NT2/D1 (cell line): ENCODE measurements around the gene ZNF74.
"Not testable (repeated sequence)": the region's sequence is repeated elsewhere in the genome, so short reads cannot be mapped to it uniquely, and the experiment has no call there.

Experiments
- DNase-seq: peaks from one replicate; pipeline ENCODE4 v3.0.0-alpha.2; 2011; ENCODE audit warnings: low read depth, low spot score
- H3K27me3 ChIP-seq: 2 replicates; pipeline ENCODE4 v1.6.0; 2011; ENCODE audit warnings: mild to moderate bottlenecking; ENCODE audit not compliant: insufficient read length, insufficient read depth
- H3K36me3 ChIP-seq: 2 replicates; pipeline ENCODE4 v1.6.1; 2011; ENCODE audit warnings: mild to moderate bottlenecking, low read length, mixed read lengths; ENCODE audit not compliant: insufficient read depth, insufficient read length
- H3K4me1 ChIP-seq: 2 replicates; pipeline ENCODE4 v1.5.1; 2011; ENCODE audit not compliant: insufficient read depth, insufficient read length
- H3K4me3 ChIP-seq: 2 replicates; pipeline ENCODE4 v1.5.1; 2011; ENCODE audit warnings: low read depth; ENCODE audit not compliant: insufficient read length
- H3K9ac ChIP-seq: 2 replicates; pipeline ENCODE4 v1.6.0; 2011; ENCODE audit warnings: low read depth; ENCODE audit not compliant: insufficient read length
- H3K9me3 ChIP-seq: 2 replicates; pipeline ENCODE4 v1.5.1; 2011; ENCODE audit warnings: mild to moderate bottlenecking, low read length; ENCODE audit not compliant: insufficient read depth
- SUZ12 ChIP-seq: IDR thresholded peaks from 2 replicates; pipeline ENCODE4 v1.6.1; 2011; ENCODE audit not compliant: insufficient read length, insufficient read depth; ENCODE audit errors: extremely low read depth
- YY1 ChIP-seq: IDR thresholded peaks from 2 replicates; pipeline ENCODE4 v1.6.1; 2011; ENCODE audit not compliant: insufficient read length, insufficient read depth
- ZNF274 ChIP-seq: IDR thresholded peaks from 2 replicates; pipeline ENCODE4 v1.6.1; 2011; ENCODE audit warnings: mild to moderate bottlenecking, low read depth, low read length

The ZNF74 gene

GRCh38 chr22:20389288-20389687 is 4.7 kb upstream of the ZNF74 start:
- H3K4me3 ChIP-seq = no peak overlapping the region
- no peak for DNase-seq
- H3K9me3 ChIP-seq = peaks cover 9% of the 10 kb centered on the region; the same call in 1 of the 2 replicates
- no peaks in the 10 kb centered on the region for H3K4me1 ChIP-seq
- no peak for TF ChIP-seq ZNF274
- no peak for TF ChIP-seq SUZ12
- TF ChIP-seq YY1 = no peak
- no peaks in the 10 kb centered on the region for H3K27me3 ChIP-seq
- H3K36me3 ChIP-seq = no peaks in the 10 kb centered on the region
- no peak overlapping the region for H3K9ac ChIP-seq

DNA sequence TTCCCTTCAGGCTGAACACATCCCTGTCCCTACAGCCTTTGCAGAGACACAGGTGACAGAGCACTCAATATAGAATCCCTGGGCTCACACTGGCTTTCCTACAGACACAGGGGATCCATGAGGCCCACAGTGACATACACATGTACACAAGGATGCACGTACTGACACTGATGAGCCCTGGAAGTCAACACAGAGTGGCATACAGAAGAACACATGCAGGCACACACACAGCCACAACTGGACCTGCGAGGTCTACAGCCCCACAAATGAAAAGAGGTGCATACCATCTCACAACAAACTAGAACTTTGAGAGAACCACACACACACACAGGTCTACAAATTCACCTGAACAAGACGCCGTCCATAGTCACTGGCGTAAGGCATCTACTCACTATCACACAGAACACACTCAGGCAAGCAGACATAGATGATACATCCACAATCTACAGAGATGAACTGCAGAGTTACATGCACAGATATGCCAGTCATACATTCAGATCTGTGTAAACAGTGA is 3.5 kb upstream of the ZNF74 start:
- TF ChIP-seq ZNF274 (no peak), SUZ12 (no peak), YY1 (no peak)
- H3K27me3 ChIP-seq = no peaks in the 10 kb centered on the region
- DNase-seq = no peak
- peaks cover 9% of the 10 kb centered on the region; the same call in 1 of the 2 replicates for H3K9me3 ChIP-seq
- no peak overlapping the region for H3K4me3 ChIP-seq
- H3K4me1 ChIP-seq = no peaks in the 10 kb centered on the region
- no peak overlapping the region for H3K9ac ChIP-seq
- H3K36me3 ChIP-seq = peaks cover 5% of the 10 kb centered on the region

DNA sequence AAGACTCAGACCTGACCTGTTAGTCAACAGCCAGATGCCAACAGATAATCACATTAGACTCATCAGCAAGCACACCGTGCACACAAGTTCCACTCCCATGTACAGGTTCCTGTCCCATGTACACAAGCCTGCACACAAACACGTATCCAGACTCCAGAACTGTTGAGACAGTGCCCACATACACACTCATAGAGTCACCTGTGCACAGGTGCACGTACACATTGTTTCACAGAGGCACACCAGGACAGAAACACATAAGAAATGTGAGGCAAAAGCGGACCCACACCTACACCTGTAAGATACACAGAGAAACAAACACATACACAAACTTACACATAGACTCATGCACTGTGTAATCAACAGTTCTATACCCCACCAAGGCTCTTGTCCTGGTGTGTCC is 2.7 kb upstream of the ZNF74 start:
- Histone ChIP-seq H3K36me3 (peaks cover 8% of the 10 kb centered on the region), H3K9me3 (peaks cover 9% of the 10 kb centered on the region; the same call in 1 of the 2 replicates), H3K4me1 (no peaks in the 10 kb centered on the region), H3K4me3 (no peak overlapping the region), H3K27me3 (no peaks in the 10 kb centered on the region), H3K9ac (no peak overlapping the region)
- no peak for DNase-seq
- TF ChIP-seq ZNF274 = no peak
- TF ChIP-seq YY1 = no peak
- TF ChIP-seq SUZ12 = no peak

DNA sequence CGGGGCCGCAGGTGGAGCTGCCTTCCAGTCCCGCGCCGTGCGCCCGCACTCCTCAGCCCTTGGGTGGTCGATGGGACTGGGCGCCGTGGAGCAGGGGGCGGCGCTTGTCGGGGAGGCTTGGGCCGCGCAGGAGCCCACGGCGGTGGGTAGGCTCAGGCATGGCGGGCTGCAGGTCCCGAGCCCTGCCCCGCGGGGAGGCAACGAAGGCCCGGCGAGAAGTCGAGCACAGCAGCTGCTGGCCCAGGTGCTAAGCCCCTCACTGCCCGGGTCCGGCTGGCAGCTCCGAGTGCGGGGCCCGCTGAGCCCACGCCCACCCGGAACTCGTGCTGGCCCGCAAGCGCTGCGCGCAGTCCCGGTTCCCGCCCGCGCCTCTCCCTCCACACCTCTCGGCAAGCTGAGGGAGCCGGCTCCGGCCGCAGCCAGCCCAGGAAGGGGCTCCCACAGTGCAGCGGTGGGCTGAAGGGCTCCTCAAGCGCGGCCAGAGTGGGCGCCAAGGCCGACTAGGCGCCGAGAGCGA is 1.5 kb upstream of the ZNF74 start:
- not testable (repeated sequence) for H3K9me3 ChIP-seq, DNase-seq, H3K4me1 ChIP-seq, H3K9ac ChIP-seq, H3K4me3 ChIP-seq, H3K27me3 ChIP-seq
- peaks cover 13% of the 10 kb centered on the region for H3K36me3 ChIP-seq

DNA sequence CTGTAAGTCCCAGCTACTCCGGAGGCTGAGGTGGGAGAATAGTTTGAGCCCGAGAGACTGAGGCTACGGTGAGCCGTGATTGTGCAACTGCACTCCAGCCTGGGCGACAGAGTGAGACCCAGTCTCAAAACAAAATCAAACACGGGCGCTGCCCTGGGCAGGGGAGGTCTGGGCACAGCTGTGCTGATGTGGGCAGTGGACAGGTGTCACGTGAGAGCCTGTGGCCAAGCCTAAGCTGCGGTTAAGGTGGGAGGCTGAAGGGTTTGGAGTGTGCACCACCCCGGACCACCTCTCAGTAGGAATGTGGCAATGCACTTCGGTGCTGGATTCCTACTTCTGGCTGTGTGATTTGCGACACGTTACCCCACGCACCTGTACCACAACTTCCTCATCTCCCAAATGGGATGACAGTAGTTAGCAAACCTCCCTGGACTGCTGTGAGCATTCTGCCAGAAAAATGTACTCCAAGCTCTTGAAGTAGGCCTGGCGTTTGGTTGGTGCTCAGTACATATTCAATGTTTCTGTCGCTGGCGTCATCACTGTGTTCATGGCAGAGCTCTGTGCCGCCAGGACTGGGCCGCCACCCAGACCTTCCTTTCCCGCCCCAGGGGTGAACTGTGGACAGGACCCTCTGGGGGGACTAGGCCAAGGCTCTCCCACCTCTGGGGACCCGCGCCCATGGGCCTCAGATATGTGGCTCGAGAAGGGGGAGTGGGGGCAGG is 807 bp upstream of the ZNF74 start:
- Histone ChIP-seq H3K36me3 (peaks cover 13% of the 10 kb centered on the region), H3K4me3 (peak overlapping the region; percentile 82), H3K9ac (peak overlapping the region; percentile 79), H3K27me3 (no peaks in the 10 kb centered on the region), H3K9me3 (peaks cover 8% of the 10 kb centered on the region; the same call in 1 of the 2 replicates), H3K4me1 (no peaks in the 10 kb centered on the region)
- DNase-seq = no peak
- TF ChIP-seq YY1 (no peak), SUZ12 (no peak), ZNF274 (no peak)

DNA sequence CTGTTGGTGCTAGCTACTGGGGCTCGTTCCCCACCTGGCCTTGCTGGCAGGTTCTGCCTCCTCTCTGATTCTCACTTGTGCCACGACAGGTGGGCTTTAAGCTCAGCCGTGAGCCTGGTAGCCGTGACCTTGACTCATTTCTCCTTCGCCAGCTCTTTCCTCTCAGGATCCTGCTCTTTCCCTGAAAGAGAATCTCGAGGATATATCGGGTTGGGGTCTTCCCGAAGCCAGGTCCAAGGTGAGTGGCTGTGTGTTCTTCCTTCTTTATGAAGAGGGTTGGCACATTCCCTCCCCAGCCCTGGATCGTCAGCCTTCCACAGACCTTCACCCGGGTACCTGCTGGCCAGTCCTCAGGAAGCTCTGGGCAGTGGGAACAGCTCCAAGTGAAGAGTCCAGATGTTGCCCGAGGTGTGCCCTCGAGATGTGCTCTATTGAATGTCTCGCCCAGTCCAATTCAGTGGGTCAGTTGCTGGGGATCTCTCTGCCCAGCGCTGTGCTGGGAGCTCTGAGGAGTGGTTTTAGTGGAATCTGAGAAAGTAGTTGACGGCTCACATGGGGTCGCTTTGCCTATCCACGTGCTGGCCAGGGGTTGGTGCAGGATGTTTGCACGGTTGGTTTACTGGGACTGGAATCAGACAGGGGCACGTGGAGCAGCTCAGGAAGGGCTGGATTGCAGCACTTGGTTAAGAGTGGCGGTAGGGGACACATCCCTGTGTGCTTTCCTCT is 1.4 kb downstream of the ZNF74 start:
- no peaks in the 10 kb centered on the region for H3K27me3 ChIP-seq
- H3K36me3 ChIP-seq = peaks cover 15% of the 10 kb centered on the region
- peak overlapping the region; percentile 82 for H3K4me3 ChIP-seq
- no peak for DNase-seq
- H3K4me1 ChIP-seq = no peaks in the 10 kb centered on the region
- no peaks in the 10 kb centered on the region for H3K9me3 ChIP-seq
- TF ChIP-seq SUZ12 (no peak), YY1 (no peak), ZNF274 (no peak)
- H3K9ac ChIP-seq = peak overlapping the region; percentile 56

DNA sequence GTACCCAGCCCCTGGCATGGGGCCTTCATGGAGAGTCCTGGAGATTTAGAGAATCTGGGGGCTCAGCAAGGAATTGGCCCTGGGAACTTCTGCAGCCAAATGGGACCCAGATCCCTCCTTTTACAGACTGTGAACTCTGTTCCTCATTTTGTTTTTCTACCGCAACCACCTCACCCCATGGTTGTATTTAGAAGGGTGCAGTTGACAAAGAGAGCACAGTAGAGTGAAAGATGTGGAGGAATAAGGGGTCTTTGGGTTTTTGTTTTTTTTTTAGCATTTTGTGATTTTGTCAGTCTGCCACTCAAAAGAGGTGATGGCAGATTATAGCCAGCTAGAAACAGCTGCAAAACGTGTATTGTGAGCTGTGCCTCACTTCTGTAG is 1.9 kb downstream of the ZNF74 start:
- Histone ChIP-seq H3K4me1 (no peaks in the 10 kb centered on the region), H3K27me3 (no peaks in the 10 kb centered on the region), H3K36me3 (peaks cover 20% of the 10 kb centered on the region), H3K4me3 (no peak overlapping the region), H3K9ac (no peak overlapping the region), H3K9me3 (no peaks in the 10 kb centered on the region)
- no peak for DNase-seq
- TF ChIP-seq YY1 (no peak), ZNF274 (no peak), SUZ12 (no peak)
